ENCODE results near the gene NRP1.

Gene NRP1

DNA sequence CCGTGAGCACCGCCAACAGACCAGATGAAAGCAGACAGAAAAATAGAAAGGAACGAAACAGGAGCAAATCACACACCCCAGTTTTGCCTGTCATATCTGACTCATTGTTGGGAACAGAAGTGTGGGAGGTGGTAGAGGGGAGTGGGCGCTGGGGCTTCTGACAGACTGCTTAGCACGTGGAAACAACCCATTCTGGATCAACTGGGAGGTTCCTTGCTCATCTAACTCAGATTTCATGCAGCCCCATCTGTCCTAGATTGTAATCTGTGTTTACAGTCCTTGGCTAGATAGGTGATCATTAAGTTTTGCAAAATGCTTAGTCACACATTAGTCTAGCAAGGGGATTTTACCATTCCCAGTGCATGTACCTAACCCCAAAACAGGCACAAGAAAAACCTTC is 154.1 kb downstream of the NRP1 start:
- ChIA-PET POLR2A (no interaction called here), CTCF (interaction anchor here (1.1 to 5.0 kb wide), 2 partner anchors 13 kb away, joined by 6 to 38 read pairs; no protein-coding TSS in a partner anchor)
- no peak for DNase-seq (ENCODE audit: low read depth, low spot score)
- no peak overlapping the region for H3K4me3 ChIP-seq (ENCODE audit: low read depth, low read length)
- TF ChIP-seq, protein P1, sequence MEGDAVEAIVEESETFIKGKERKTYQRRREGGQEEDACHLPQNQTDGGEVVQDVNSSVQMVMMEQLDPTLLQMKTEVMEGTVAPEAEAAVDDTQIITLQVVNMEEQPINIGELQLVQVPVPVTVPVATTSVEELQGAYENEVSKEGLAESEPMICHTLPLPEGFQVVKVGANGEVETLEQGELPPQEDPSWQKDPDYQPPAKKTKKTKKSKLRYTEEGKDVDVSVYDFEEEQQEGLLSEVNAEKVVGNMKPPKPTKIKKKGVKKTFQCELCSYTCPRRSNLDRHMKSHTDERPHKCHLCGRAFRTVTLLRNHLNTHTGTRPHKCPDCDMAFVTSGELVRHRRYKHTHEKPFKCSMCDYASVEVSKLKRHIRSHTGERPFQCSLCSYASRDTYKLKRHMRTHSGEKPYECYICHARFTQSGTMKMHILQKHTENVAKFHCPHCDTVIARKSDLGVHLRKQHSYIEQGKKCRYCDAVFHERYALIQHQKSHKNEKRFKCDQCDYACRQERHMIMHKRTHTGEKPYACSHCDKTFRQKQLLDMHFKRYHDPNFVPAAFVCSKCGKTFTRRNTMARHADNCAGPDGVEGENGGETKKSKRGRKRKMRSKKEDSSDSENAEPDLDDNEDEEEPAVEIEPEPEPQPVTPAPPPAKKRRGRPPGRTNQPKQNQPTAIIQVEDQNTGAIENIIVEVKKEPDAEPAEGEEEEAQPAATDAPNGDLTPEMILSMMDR (IDR thresholded peaks at IDR 0.05; ENCODE audit: insufficient read depth, low read length, missing control alignments): no peak

DNA sequence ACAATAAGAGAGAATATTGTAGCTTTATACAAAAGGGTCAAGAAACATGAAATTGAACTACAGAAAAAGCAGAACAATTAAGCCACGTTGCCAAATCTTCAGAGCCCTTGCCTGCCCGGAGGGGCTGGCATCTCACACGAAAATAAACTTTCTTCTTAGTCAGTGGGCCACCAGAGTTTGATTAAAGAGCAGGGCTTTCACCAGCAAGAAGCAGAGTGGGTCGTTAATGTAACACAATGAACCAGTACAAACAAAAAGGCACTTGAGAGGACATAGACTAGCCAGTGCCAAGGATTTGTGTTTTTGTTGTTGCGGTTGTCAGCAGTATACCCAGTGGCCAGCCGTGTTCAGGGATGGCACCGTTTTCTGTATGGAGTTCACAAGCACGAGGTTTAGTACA is 155.4 kb downstream of the NRP1 start:
- TF ChIP-seq, protein P1 (IDR thresholded peaks at IDR 0.05; ENCODE audit: insufficient read depth, low read length, missing control alignments): no peak
- H3K4me3 ChIP-seq (ENCODE audit: low read depth, low read length): no peak overlapping the region
- no peak for DNase-seq (ENCODE audit: low read depth, low spot score)
- CTCF ChIA-PET: interaction anchor here (1.1 kb wide), 1 partner anchor 14 kb away, joined by 6 read pairs; no protein-coding TSS in a partner anchor
- POLR2A ChIA-PET: interaction anchor here (0.5 kb wide), 1 partner anchor 175 kb away, joined by 3 read pairs; no protein-coding TSS in a partner anchor

DNA sequence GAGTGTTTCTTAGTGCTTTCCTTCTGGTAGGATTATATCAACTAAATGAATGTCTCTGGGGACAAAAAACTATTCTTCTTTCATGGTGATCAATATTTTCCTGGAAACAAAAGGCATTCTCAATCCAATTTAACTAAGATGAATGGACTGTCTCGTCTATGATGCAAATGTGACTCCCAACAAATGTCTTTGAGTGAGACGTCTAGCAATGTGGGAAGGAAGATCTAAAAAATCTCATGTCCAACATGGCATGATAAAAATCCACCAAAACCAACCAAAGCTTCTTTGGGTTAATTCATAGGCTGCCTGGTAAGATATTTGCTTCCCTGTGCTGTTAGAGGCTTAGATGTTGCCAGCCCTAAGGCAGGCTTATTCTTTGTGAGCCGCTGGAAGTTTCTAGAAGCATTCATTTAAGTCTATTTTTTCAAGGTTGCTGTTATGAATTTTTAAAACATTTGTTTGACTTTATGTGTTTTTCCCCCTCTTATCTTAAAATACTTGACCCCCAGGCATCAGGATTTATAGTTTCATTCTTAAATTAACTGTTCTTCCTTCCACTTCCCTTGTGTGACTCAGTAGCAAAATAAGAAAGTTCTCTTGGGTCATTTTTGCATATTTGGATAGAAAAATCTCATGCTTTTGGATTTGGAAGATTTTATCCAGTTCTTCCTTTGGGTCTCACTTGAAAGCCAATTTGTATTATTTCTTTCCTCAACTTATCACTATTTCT is 156.3 kb downstream of the NRP1 start:
- CTCF ChIA-PET: no interaction called here
- DNase-seq (ENCODE audit: low read depth, low spot score): no peak
- POLR2A ChIA-PET: interaction anchor here (0.5 kb wide), 1 partner anchor 176 kb away, joined by 3 read pairs; no protein-coding TSS in a partner anchor
- TF ChIP-seq, protein P1 (IDR thresholded peaks at IDR 0.05; ENCODE audit: insufficient read depth, low read length, missing control alignments): no peak
- no peak overlapping the region for H3K4me3 ChIP-seq (ENCODE audit: low read depth, low read length)

DNA sequence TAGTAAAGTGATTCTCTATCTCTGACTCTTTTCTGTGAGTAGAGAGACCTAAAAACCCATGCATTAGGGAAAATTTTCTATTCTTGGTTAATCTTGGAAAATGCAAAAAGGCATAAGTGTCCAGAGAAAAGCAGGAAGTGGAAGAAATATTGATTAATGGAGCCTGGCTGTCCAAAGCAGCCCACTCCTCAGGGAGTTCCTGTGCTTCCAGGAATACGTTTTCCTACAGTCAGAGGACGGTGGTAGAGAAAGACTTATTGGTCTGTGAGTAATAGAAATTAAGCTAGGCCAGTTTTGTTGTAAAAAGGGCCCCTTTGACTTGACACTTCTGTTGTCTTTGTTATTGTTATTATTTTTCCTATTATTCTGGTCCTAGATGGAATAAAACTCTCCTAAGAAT is 157.8 kb downstream of the NRP1 start:
- no peak for DNase-seq (ENCODE audit: low read depth, low spot score)
- TF ChIP-seq, protein P1 (IDR thresholded peaks at IDR 0.05; ENCODE audit: insufficient read depth, low read length, missing control alignments): no peak
- CTCF ChIA-PET: interaction anchor here (0.9 kb wide), 1 partner anchor 60 kb away, joined by 4 read pairs; no protein-coding TSS in a partner anchor
- H3K4me3 ChIP-seq (ENCODE audit: low read depth, low read length): no peak overlapping the region
- POLR2A ChIA-PET: no interaction called here

DNA sequence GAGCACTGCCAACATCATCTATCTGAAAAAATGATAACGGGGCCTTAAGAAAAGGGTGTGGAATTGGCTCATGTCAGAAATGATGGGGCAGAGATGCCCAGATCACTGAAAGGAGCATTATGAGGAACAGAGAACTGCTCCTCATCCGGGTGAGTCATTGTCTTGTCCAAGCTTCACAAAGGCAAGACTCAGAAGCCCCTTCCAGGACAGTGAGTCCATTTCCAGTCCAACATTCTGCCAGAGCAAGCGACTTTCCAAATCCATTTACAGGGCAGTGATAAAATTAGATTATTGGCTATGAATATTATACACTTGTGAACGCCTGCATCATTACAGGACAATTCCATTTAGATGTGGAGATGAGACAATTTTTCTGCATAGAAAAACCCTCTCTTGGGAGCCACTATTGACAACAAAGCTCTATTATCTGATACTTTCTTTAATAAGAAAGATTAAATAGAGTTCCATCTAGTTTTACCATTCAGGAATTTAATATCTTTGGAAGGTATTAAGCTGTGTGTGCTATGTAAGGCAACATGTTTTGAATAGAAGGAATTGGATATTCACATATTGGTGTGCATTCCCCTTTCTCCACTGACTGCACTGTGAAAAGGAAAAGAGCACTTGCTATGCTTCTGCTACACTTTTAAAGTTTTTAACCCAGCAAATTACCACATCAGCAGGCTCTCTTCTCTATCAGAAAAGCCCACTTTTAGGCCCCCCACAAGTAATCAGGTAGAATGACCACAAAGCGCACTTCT is 159.6 kb downstream of the NRP1 start:
- ChIA-PET CTCF (interaction anchor here (0.9 kb wide), 1 partner anchor 19 kb away, joined by 3 read pairs; no protein-coding TSS in a partner anchor), POLR2A (no interaction called here)
- TF ChIP-seq, protein P1 (IDR thresholded peaks at IDR 0.05; ENCODE audit: insufficient read depth, low read length, missing control alignments): no peak

DNA sequence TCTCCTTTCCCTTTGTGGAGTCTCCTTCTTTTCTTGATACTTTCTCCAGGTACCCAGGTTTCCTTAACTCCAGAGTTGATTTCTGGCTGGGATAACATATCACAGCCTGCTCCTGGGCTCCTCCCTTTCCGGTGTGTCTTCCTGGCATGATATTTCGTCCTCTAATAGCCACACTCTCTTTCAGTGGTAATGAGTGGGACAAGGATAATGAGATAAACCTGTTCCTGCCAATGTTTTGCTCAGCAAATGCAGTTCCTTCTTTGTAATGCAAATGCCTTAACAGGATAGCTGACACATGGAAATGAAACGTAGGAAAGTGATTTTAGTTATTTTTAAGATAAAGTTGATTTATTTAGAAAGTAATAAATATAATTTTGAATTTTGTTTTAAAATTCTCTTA is 168.6 kb downstream of the NRP1 start:
- CTCF ChIA-PET: no interaction called here
- H3K4me3 ChIP-seq (ENCODE audit: low read depth, low read length): no peak overlapping the region
- POLR2A ChIA-PET: interaction anchor here (0.6 kb wide), 1 partner anchor 55 kb away, joined by 4 read pairs; no protein-coding TSS in a partner anchor
- TF ChIP-seq, protein P1 (IDR thresholded peaks at IDR 0.05; ENCODE audit: insufficient read depth, low read length, missing control alignments): no peak
- DNase-seq (ENCODE audit: low read depth, low spot score): no peak

More for the DNA sequence above, 159.6 kb downstream of the NRP1 start:
- no peak overlapping the region for H3K4me3 ChIP-seq (ENCODE audit: low read depth, low read length)
- no peak for DNase-seq (ENCODE audit: low read depth, low spot score)
